Suprapubic skin (tissue), 4 donors: Measurements from ENCODE around the gene SHPK. TPM values are rescaled to one million over a fixed set of nuclear protein-coding genes. Genes with fewer than 3 reads are reported as not detected.

Experiments used
- DNase-seq, 2 donors: peaks; one replicate each; pipeline ENCODE4 v3.0.0-alpha.2; 2019; ENCODE audit warnings: low spot score in 2 of 2
- H3K27ac ChIP-seq: fragments of 200-600 bp; sonication (generic); one replicate; pipeline ENCODE4 v1.5.1; 2019
- H3K27me3 ChIP-seq: fragments of 200-600 bp; sonication (generic); one replicate; pipeline ENCODE4 v1.5.1; 2019
- H3K36me3 ChIP-seq: fragments of 200-600 bp; sonication (generic); one replicate; pipeline ENCODE4 v1.5.1; 2019
- H3K4me1 ChIP-seq: fragments of 200-600 bp; sonication (generic); one replicate; pipeline ENCODE4 v1.5.1; 2019
- H3K4me3 ChIP-seq: fragments of 200-600 bp; sonication (generic); one replicate; pipeline ENCODE4 v1.5.1; 2019; ENCODE audit warnings: mild to moderate bottlenecking
- H3K9me3 ChIP-seq: fragments of 200-600 bp; sonication (generic); one replicate; pipeline ENCODE4 v1.5.1; 2019
- EP300 ChIP-seq: sonication (generic); formaldehyde crosslinking; IDR thresholded peaks from one replicate; pipeline ENCODE4 v1.6.1; 2017; ENCODE audit warnings: antibody characterized with exemption
- POLR2A ChIP-seq, 2 donors: fragments of 450-650 bp; IDR thresholded peaks; one replicate each; pipeline ENCODE4 v1.6.1; 2017; ENCODE audit warnings: antibody characterized with exemption in 2 of 2, mild to moderate bottlenecking in 2 of 2, moderate library complexity in 2 of 2
- POLR2AphosphoS5 ChIP-seq, 3 donors: sonication (generic); formaldehyde crosslinking; IDR thresholded peaks; one replicate each; pipeline ENCODE4 v1.6.1; 2017; ENCODE audit warnings: antibody characterized with exemption in 3 of 3
- WGBS: methylation state at CpG from one replicate; pipeline ENCODE4 v1.1.5; 2018; 5-methylcytosine and 5-hydroxymethylcytosine counted together
- total RNA-seq, 4 donors: library from RNA; depleted of rRNA; stranded (reverse); fragments of >200 nt; gene quantifications; one replicate each; pipeline ENCODE4 v1.1.0, GENCODE V29; 2016
- TF ChIP-seq, protein P1 (sequence below), 2 donors: fragments of 200-600 bp in 1 of 2; fragments of 450-650 bp in 1 of 2; sonication (generic) in 1 of 2; IDR thresholded peaks; one replicate each; pipeline ENCODE4 v1.5.1; 2016 to 2019; ENCODE audit warnings: antibody characterized with exemption in 2 of 2, mild to moderate bottlenecking in 1 of 2, moderate library complexity in 1 of 2

The SHPK gene
- total RNA-seq, 4 donors from 2014 or later = 19.0 to 21.9 (median 20.4) TPM

DNA sequence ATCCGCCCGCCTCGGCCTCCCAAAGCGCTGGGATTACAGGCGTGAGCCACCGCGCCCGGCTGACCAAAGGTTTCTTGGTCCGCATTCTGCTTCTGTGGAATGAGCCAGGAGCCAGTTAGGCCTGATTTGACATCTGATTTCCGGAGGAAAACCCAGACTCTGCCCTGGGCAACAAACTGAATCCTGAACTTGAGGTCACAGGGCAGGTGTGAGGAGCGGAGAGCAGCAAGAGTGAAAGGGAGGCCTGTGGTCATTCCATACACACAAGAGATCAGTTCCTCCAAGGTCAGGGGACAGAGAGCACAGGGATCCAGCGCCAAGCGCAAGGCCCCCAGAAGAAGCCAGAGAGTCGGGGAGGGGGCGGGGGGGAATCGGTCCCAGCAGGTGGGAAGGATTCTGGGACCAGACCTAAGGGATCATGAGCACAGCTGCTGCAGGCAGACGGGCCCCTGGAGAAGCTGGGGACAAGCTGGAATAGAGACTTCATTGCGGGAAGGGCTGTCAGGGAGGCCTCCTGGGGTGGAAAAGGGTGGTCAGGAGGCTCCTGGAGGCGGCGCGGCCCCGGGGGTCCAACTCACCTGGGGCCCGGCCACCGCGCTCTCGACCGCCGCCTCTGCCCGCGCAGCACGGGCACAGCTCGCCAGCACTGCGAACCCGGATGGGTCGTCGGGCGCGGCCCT, 436 bp downstream of the SHPK start:
- peak overlapping the region; percentile 99 for H3K27ac ChIP-seq
- peaks cover 12% of the 10 kb centered on the region for H3K36me3 ChIP-seq
- H3K9me3 ChIP-seq = no peaks in the 10 kb centered on the region
- WGBS = 48% methylated on average over 15 of the region's 38 CpGs
- TF ChIP-seq POLR2AphosphoS5 (IDR thresholded peaks at IDR 0.05) (no peak), POLR2A (IDR thresholded peaks at IDR 0.05) (no peak), EP300 (no peak)
- TF ChIP-seq, protein P1, sequence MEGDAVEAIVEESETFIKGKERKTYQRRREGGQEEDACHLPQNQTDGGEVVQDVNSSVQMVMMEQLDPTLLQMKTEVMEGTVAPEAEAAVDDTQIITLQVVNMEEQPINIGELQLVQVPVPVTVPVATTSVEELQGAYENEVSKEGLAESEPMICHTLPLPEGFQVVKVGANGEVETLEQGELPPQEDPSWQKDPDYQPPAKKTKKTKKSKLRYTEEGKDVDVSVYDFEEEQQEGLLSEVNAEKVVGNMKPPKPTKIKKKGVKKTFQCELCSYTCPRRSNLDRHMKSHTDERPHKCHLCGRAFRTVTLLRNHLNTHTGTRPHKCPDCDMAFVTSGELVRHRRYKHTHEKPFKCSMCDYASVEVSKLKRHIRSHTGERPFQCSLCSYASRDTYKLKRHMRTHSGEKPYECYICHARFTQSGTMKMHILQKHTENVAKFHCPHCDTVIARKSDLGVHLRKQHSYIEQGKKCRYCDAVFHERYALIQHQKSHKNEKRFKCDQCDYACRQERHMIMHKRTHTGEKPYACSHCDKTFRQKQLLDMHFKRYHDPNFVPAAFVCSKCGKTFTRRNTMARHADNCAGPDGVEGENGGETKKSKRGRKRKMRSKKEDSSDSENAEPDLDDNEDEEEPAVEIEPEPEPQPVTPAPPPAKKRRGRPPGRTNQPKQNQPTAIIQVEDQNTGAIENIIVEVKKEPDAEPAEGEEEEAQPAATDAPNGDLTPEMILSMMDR (IDR thresholded peaks at IDR 0.05) = no peak
- peak overlapping the region; percentile 75 for H3K4me3 ChIP-seq
- DNase-seq = no peak
- peaks cover 31% of the 10 kb centered on the region for H3K4me1 ChIP-seq
- no peaks in the 10 kb centered on the region for H3K27me3 ChIP-seq

DNA sequence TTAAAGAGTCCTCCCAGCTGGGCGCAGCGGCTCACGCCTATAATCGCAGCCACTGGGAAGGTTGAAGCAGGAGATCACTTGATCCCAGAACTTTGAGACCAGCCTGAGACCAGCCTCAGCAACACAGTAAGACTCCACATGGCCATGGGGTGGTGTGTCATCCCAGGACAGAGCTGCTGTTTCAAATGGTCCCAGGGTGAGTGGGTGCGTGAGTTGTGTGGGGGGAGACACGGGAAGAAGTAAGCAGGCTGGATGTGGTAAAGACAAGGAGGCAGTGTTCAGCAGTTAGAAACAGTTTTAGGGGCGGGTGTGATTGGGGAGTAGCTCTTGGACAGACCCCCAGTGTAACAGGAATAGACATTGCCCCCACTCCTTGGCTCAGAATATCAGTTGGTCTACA, 3.8 kb downstream of the SHPK start:
- Histone ChIP-seq H3K4me3 (no peak overlapping the region), H3K36me3 (peaks cover 37% of the 10 kb centered on the region), H3K9me3 (no peaks in the 10 kb centered on the region), H3K4me1 (peaks cover 25% of the 10 kb centered on the region), H3K27me3 (no peaks in the 10 kb centered on the region), H3K27ac (no peak overlapping the region)
- TF ChIP-seq, protein P1 (IDR thresholded peaks at IDR 0.05) = no peak
- no peak for TF ChIP-seq POLR2A (IDR thresholded peaks at IDR 0.05)
- no peak for TF ChIP-seq EP300
- no peak for TF ChIP-seq POLR2AphosphoS5 (IDR thresholded peaks at IDR 0.05)
- no peak for DNase-seq
- 97% methylated on average over 7 of the region's 7 CpGs for WGBS

DNA sequence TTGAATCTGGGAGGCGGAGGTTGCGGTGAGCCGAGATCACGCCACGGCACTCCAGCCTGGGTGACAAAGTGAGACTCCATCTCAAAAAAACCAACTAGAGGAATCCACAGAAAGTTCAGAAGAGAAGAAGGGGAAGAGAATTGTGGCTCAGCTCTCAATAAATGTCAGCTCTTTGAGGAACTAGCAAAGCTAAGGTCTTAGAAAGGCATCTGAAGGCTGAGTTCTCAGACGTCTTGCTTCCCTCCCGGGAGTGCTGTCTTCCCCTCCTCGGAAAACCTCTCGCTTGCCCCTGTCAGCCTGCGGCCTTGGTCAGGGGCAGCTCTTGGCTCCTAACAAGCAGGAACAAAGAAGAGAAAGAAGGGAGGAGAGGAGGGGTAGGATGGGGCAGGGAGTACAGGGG, 5.3 kb downstream of the SHPK start:
- H3K4me1 ChIP-seq = peaks cover 20% of the 10 kb centered on the region
- no peaks in the 10 kb centered on the region for H3K9me3 ChIP-seq
- peaks cover 46% of the 10 kb centered on the region for H3K36me3 ChIP-seq
- DNase-seq = no peak
- WGBS = 89% methylated on average over 10 of the region's 10 CpGs
- no peak overlapping the region for H3K27ac ChIP-seq
- no peaks in the 10 kb centered on the region for H3K27me3 ChIP-seq
- no peak overlapping the region for H3K4me3 ChIP-seq
- TF ChIP-seq POLR2AphosphoS5 (IDR thresholded peaks at IDR 0.05) (no peak), EP300 (no peak), POLR2A (IDR thresholded peaks at IDR 0.05) (no peak)
- TF ChIP-seq, protein P1 (IDR thresholded peaks at IDR 0.05) = no peak

DNA sequence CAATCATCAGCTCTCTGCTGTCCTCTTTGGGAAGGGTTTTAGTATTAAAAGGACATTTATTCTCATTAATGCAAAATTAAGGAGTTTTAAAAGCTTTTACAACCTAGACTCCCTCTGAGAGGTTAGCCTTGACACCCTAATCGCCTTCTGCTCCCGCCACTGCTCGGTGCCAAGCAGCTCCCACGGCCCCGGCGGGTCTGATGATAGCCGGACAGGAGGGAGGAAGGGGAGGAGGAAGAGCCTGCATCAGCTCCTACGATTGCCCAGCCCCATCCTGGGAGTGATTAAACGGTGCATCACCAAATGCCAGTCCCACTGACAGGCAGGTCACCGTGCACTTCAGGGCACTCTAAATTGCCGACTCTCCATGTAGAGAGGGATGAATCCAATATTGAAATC, 8.3 kb downstream of the SHPK start:
- WGBS = 87% methylated on average over 11 of the region's 11 CpGs
- DNase-seq = no peak
- TF ChIP-seq EP300 (no peak), POLR2AphosphoS5 (IDR thresholded peaks at IDR 0.05) (no peak), POLR2A (IDR thresholded peaks at IDR 0.05) (no peak)
- TF ChIP-seq, protein P1 (IDR thresholded peaks at IDR 0.05) = no peak
- Histone ChIP-seq H3K9me3 (no peaks in the 10 kb centered on the region), H3K27me3 (no peaks in the 10 kb centered on the region), H3K36me3 (peaks cover 72% of the 10 kb centered on the region), H3K4me3 (no peak overlapping the region), H3K27ac (no peak overlapping the region), H3K4me1 (no peaks in the 10 kb centered on the region)

DNA sequence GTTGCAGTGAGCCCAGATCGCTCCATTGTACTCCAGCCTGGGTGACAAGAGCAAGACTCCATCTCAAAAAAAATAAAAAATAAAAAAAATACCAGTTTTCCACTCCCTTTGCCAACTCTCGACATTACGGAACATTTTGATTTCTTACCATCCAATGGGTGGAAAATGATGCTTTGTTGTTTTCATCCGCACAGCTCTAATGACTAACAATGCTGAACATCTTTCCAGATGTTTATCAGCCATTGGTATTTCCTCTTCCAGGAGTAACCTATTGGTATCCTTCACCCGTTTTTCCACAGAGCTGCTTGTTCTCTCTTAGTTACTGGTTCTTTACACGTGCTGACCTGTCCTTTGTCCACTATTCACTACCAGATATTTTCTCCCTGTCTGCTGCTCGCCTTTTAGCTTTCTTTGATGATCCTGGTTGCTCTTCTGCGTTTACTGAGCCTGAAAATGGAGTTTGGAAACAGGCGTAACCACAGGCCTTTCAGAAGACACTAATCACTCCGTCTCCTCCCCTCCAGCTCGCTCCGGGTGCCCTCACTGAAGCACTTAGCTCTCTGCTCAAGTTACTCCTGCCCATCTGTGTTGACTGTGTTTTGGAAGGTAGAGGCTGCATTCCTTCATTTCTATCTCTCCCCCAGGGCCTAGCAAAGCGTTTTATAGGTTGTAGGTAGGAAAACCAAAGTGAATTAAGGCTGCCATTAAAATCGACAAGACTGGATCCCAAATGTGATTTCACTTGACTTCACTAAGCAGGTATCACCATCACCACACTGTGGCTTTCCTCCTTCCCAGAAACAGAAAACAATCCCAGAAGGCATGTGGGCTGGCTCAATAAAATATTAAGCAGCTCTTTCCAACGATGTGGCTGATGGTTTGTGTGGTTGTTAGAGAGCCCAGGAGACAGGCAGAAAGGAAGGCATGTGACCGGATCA, 8.9 kb downstream of the SHPK start:
- H3K27ac ChIP-seq = no peak overlapping the region

More for the DNA sequence above, 8.9 kb downstream of the SHPK start:
- H3K27me3 ChIP-seq = no peaks in the 10 kb centered on the region
- TF ChIP-seq POLR2A (IDR thresholded peaks at IDR 0.05) (no peak), EP300 (no peak), POLR2AphosphoS5 (IDR thresholded peaks at IDR 0.05) (no peak)
- TF ChIP-seq, protein P1 (IDR thresholded peaks at IDR 0.05) = no peak
- no peak for DNase-seq
- no peak overlapping the region for H3K4me3 ChIP-seq
- H3K9me3 ChIP-seq = no peaks in the 10 kb centered on the region
- H3K36me3 ChIP-seq = peaks cover 76% of the 10 kb centered on the region
- no peaks in the 10 kb centered on the region for H3K4me1 ChIP-seq
- 80% methylated on average over 16 of the region's 16 CpGs for WGBS
